BLaER1 (cell line): ENCODE measurements around the gene MUC6.
A peak's percentile ranks its signal among the peaks of the same experiment; 100 is the strongest.

Experiments
- H3K27ac ChIP-seq: shearing (Covaris generic); formaldehyde crosslinking; 2 replicates; pipeline ENCODE4 v1.8.1; 2022
- H3K27me3 ChIP-seq: shearing (Covaris generic); formaldehyde crosslinking; 2 replicates; pipeline ENCODE4 v1.8.1; 2022
- H3K36me3 ChIP-seq: shearing (Covaris generic); formaldehyde crosslinking; 2 replicates; pipeline ENCODE4 v1.8.1; 2022
- H3K4me1 ChIP-seq: shearing (Covaris generic); formaldehyde crosslinking; 2 replicates; pipeline ENCODE4 v1.8.1; 2022
- H3K4me2 ChIP-seq: shearing (Covaris generic); formaldehyde crosslinking; 2 replicates; pipeline ENCODE4 v1.8.1; 2022
- H3K4me3 ChIP-seq: shearing (Covaris generic); formaldehyde crosslinking; 2 replicates; pipeline ENCODE4 v1.8.1; 2022
- H3K9ac ChIP-seq: shearing (Covaris generic); formaldehyde crosslinking; 2 replicates; pipeline ENCODE4 v1.8.1; 2022
- H3K9me3 ChIP-seq: shearing (Covaris generic); formaldehyde crosslinking; 2 replicates; pipeline ENCODE4 v1.8.1; 2022
- H4K20me1 ChIP-seq: shearing (Covaris generic); formaldehyde crosslinking; 2 replicates; pipeline ENCODE4 v1.8.1; 2022
- Cebpa-rat ChIP-seq: shearing (Covaris generic); IDR thresholded peaks from 2 replicates; pipeline ENCODE4 v1.8.1; 2022

The MUC6 gene

DNA sequence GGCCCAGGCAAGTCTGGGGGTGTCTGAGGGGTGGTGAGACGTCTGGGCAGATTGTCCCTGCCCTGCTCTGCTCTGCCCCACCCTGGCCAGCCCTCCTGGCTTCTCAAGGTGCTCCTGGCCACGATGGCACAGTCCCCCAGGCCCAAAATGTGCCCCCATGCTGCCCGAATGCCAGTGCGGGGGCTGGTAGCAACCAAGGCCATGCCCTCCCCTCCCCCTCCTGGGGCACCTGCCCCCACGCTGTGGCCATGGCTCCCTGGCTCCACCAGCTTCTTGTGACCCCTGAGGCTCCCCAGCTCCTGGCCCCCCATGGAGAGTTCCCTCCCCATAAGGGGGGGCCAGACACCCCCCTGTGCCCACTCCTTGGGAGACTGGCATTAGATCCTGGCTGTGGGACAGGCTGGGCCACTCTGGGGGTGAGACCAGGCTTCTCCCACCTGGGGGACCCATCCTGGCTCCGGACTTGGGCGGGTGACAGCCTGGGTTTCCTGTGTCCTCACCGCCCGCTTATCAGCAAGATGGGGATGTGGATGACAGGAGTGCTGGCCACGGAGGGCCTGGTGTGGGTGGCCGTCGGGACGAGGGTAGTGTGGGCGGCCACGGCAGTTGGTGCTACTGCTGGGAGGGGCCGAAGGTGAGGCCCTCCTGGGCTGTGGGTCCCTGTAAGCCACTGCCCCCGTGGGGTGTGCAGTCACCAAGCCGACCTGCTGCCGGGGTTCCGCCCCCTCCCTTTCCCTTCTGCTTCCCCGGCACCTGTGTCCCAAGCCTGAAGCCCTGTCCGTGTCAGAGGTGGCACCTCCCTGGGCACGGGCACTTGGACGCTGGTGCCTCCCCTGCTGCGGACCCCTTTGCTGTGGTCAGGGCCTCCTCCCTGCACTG lies 15.9 kb upstream of the MUC6 start:
- TF ChIP-seq Cebpa-rat, result no peak
- Histone ChIP-seq H3K4me1 (peaks cover 95% of the 10 kb centered on the region), H3K4me3 (no peak overlapping the region), H3K27me3 (no peaks in the 10 kb centered on the region), H4K20me1 (no peaks in the 10 kb centered on the region), H3K9ac (0 out of 2 replicates have a peak overlapping the region, but pooled peaks have one; percentile 4), H3K4me2 (peak overlapping the region; percentile 91; the same call in 1 of the 2 replicates), H3K27ac (peak overlapping the region; percentile 70; the same call in 1 of the 2 replicates), H3K36me3 (no peaks in the 10 kb centered on the region), H3K9me3 (no peaks in the 10 kb centered on the region)

DNA sequence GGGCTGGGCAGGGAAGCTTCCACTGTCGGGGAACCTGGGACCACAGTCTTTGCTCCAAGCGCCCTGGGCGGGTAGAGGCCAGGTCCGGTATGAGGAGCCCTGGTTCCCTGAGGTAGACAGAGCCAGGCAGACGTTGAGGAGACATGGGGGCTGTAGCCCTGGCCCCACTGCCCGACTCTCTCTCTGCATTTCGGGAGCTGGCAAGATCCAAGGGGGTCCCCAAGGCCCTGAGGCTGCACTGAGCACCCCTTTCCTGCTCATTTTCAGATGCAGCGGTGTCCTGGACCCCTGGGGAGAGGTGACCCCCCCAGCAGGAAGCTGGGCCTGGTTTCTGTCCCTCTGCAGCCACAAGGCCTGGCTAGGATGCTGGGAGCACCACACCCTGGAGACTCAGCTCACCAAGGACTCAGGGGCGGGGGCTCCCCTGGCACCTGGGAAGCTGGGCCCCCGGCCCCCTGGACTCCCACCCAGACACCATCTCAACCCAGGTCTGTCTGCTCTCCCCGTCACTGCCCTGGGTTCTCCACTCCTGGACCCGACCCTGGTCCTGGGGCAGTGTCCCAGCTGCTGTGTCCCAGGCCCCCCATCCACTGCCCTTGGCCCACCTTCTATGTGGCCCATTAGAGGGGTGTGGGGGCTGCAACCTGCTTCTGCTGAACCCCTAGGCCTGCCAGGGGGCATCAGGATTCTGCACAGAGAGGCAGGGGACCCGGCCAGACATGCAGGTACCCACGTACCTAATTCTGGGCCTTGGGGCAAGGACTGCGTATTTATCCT lies 15.0 kb upstream of the MUC6 start:
- TF ChIP-seq Cebpa-rat, result no peak
- Histone ChIP-seq H3K9me3 (no peaks in the 10 kb centered on the region), H3K27ac (peak overlapping the region; percentile 70), H4K20me1 (no peaks in the 10 kb centered on the region), H3K9ac (peak overlapping the region; percentile 30; the same call in 1 of the 2 replicates), H3K4me1 (peaks cover 98% of the 10 kb centered on the region), H3K4me3 (no peak overlapping the region; the same call in 1 of the 2 replicates), H3K36me3 (no peaks in the 10 kb centered on the region), H3K4me2 (peak overlapping the region; percentile 91), H3K27me3 (no peaks in the 10 kb centered on the region)

GRCh38 chr11:1050581-1051355 lies 14.2 kb upstream of the MUC6 start:
- peak overlapping the region; percentile 70 for H3K27ac ChIP-seq
- no peaks in the 10 kb centered on the region for H3K27me3 ChIP-seq
- no peak for TF ChIP-seq Cebpa-rat
- H4K20me1 ChIP-seq, result no peaks in the 10 kb centered on the region
- peak overlapping the region; percentile 34; the same call in 1 of the 2 replicates for H3K4me3 ChIP-seq
- H3K9me3 ChIP-seq, result no peaks in the 10 kb centered on the region
- peak overlapping the region; percentile 91 for H3K4me2 ChIP-seq
- peak overlapping the region; percentile 66; the same call in 1 of the 2 replicates for H3K9ac ChIP-seq
- peaks cover 98% of the 10 kb centered on the region for H3K4me1 ChIP-seq
- no peaks in the 10 kb centered on the region for H3K36me3 ChIP-seq

GRCh38 chr11:1049911-1050580 lies 13.5 kb upstream of the MUC6 start:
- Histone ChIP-seq H4K20me1 (no peaks in the 10 kb centered on the region), H3K27ac (peak overlapping the region; percentile 70), H3K9ac (peak overlapping the region; percentile 66), H3K36me3 (no peaks in the 10 kb centered on the region), H3K4me1 (peaks cover 91% of the 10 kb centered on the region), H3K27me3 (no peaks in the 10 kb centered on the region), H3K4me3 (peak overlapping the region; percentile 34; the same call in 1 of the 2 replicates), H3K9me3 (peaks cover 6% of the 10 kb centered on the region; the same call in 1 of the 2 replicates), H3K4me2 (peak overlapping the region; percentile 91)
- no peak for TF ChIP-seq Cebpa-rat

- H3K36me3 ChIP-seq, result no peaks in the 10 kb centered on the region
- peak overlapping the region; percentile 66 for H3K9ac ChIP-seq
- H3K4me2 ChIP-seq, result peak overlapping the region; percentile 91
Measured at GRCh38 chr11:1049431-1049891, 12.9 kb upstream of the MUC6 start.

GRCh38 chr11:1049071-1049405 lies 12.5 kb upstream of the MUC6 start:
- peaks cover 13% of the 10 kb centered on the region; the same call in 1 of the 2 replicates for H3K9me3 ChIP-seq
- 0 out of 2 replicates have a peak overlapping the region, but pooled peaks have one; percentile 66 for H3K9ac ChIP-seq
- no peaks in the 10 kb centered on the region for H3K36me3 ChIP-seq
- H3K4me1 ChIP-seq, result peaks cover 90% of the 10 kb centered on the region
- no peaks in the 10 kb centered on the region for H3K27me3 ChIP-seq
- no peak for TF ChIP-seq Cebpa-rat
- H3K4me2 ChIP-seq, result peak overlapping the region; percentile 91
- H4K20me1 ChIP-seq, result no peaks in the 10 kb centered on the region
- H3K4me3 ChIP-seq, result no peak overlapping the region
- peak overlapping the region; percentile 70 for H3K27ac ChIP-seq

More at GRCh38 chr11:1049431-1049891, 12.9 kb upstream of the MUC6 start:
- Histone ChIP-seq H3K9me3 (peaks cover 12% of the 10 kb centered on the region; the same call in 1 of the 2 replicates), H3K4me3 (peak overlapping the region; percentile 34; the same call in 1 of the 2 replicates), H3K4me1 (peaks cover 91% of the 10 kb centered on the region), H3K27me3 (no peaks in the 10 kb centered on the region), H4K20me1 (no peaks in the 10 kb centered on the region), H3K27ac (peak overlapping the region; percentile 70)
- no peak for TF ChIP-seq Cebpa-rat

GRCh38 chr11:1048375-1049070 lies 12.0 kb upstream of the MUC6 start:
- Histone ChIP-seq H3K27me3 (no peaks in the 10 kb centered on the region), H3K4me1 (peaks cover 90% of the 10 kb centered on the region), H3K27ac (peak overlapping the region; percentile 70), H4K20me1 (no peaks in the 10 kb centered on the region), H3K9ac (no peak overlapping the region), H3K4me2 (peak overlapping the region; percentile 91), H3K9me3 (peaks cover 13% of the 10 kb centered on the region; the same call in 1 of the 2 replicates), H3K4me3 (no peak overlapping the region), H3K36me3 (no peaks in the 10 kb centered on the region)
- TF ChIP-seq Cebpa-rat, result no peak

GRCh38 chr11:1047595-1048156 lies 11.2 kb upstream of the MUC6 start:
- Histone ChIP-seq H3K4me3 (no peak overlapping the region), H3K4me2 (peak overlapping the region; percentile 91)

More at GRCh38 chr11:1047595-1048156, 11.2 kb upstream of the MUC6 start:
- Histone ChIP-seq H3K27ac (peak overlapping the region; percentile 53; the same call in 1 of the 2 replicates), H3K4me1 (peaks cover 90% of the 10 kb centered on the region), H4K20me1 (no peaks in the 10 kb centered on the region), H3K9ac (no peak overlapping the region), H3K9me3 (peaks cover 13% of the 10 kb centered on the region; the same call in 1 of the 2 replicates), H3K27me3 (no peaks in the 10 kb centered on the region), H3K36me3 (no peaks in the 10 kb centered on the region)
- TF ChIP-seq Cebpa-rat, result no peak
